ENCODE results near the gene TPSD1.

Gene TPSD1

GRCh38 chr16:1287982-1288670, 32.3 kb downstream of the TPSD1 start:
- H3K27ac ChIP-seq (ENCODE audit: low read length) = no peak overlapping the region
- DNase-seq = no peak
- H3K9me3 ChIP-seq (ENCODE audit: insufficient read depth, low read length, severe bottlenecking) = no peaks in the 10 kb centered on the region
- no peak for ATAC-seq (ENCODE audit: insufficient read depth, low read depth)
- H3K79me2 ChIP-seq (ENCODE audit: insufficient read depth, low read length) = no peaks in the 10 kb centered on the region
- no peaks in the 10 kb centered on the region for H3K36me3 ChIP-seq (ENCODE audit: insufficient read depth, low read length)
- no peaks in the 10 kb centered on the region for H3K27me3 ChIP-seq (ENCODE audit: insufficient read depth, low read length, poor library complexity)
- H3K4me2 ChIP-seq (ENCODE audit: insufficient read depth, low read length) = no peak overlapping the region
- H3K9ac ChIP-seq (ENCODE audit: low read depth, low read length) = no peak overlapping the region
- H4K20me1 ChIP-seq (ENCODE audit: insufficient read depth, low read length) = no peaks in the 10 kb centered on the region
- H3K4me3 ChIP-seq (ENCODE audit: low read depth in 1 of 2, low read length in 2 of 2) = no peak overlapping the region
- TF ChIP-seq EZH2 (IDR thresholded peaks at IDR 0.05; ENCODE audit: borderline replicate concordance, low read depth, low read length, severe bottlenecking) = no peak
- TF ChIP-seq CTCF (IDR thresholded peaks at IDR 0.05; ENCODE audit: borderline replicate concordance, extremely low read depth, low read length, poor library complexity, severe bottlenecking) = no peak
- H3K4me1 ChIP-seq (ENCODE audit: insufficient read depth, low read length) = no peaks in the 10 kb centered on the region
- no peak overlapping the region for H2AFZ ChIP-seq (ENCODE audit: low read depth, low read length)

- H3K9ac ChIP-seq (ENCODE audit: low read depth, low read length) = no peak overlapping the region
- TF ChIP-seq EZH2 (IDR thresholded peaks at IDR 0.05; ENCODE audit: borderline replicate concordance, low read depth, low read length, severe bottlenecking) (no peak), CTCF (IDR thresholded peaks at IDR 0.05; ENCODE audit: borderline replicate concordance, extremely low read depth, low read length, poor library complexity, severe bottlenecking) (no peak)
- peak; percentile 48; the same call in 2 of the 3 replicates for ATAC-seq (ENCODE audit: insufficient read depth, low read depth)
- no peaks in the 10 kb centered on the region for H3K27me3 ChIP-seq (ENCODE audit: insufficient read depth, low read length, poor library complexity)
- no peaks in the 10 kb centered on the region for H3K9me3 ChIP-seq (ENCODE audit: insufficient read depth, low read length, severe bottlenecking)
- no peak overlapping the region for H3K4me2 ChIP-seq (ENCODE audit: insufficient read depth, low read length)
- no peaks in the 10 kb centered on the region for H3K4me1 ChIP-seq (ENCODE audit: insufficient read depth, low read length)
- H4K20me1 ChIP-seq (ENCODE audit: insufficient read depth, low read length) = no peaks in the 10 kb centered on the region
- H3K4me3 ChIP-seq (ENCODE audit: low read depth in 1 of 2, low read length in 2 of 2) = no peak overlapping the region
- DNase-seq = peak; percentile 40
- no peak overlapping the region for H3K27ac ChIP-seq (ENCODE audit: low read length)
- no peaks in the 10 kb centered on the region for H3K79me2 ChIP-seq (ENCODE audit: insufficient read depth, low read length)
- no peak overlapping the region for H2AFZ ChIP-seq (ENCODE audit: low read depth, low read length)
- no peaks in the 10 kb centered on the region for H3K36me3 ChIP-seq (ENCODE audit: insufficient read depth, low read length)
Measured at GRCh38 chr16:1288813-1289476, 33.1 kb downstream of the TPSD1 start.

- no peak for DNase-seq
- no peak overlapping the region for H3K4me2 ChIP-seq (ENCODE audit: insufficient read depth, low read length)
- H3K9ac ChIP-seq (ENCODE audit: low read depth, low read length) = no peak overlapping the region
- H3K4me3 ChIP-seq (ENCODE audit: low read depth in 1 of 2, low read length in 2 of 2) = no peak overlapping the region
- H3K27ac ChIP-seq (ENCODE audit: low read length) = no peak overlapping the region
- no peaks in the 10 kb centered on the region for H3K79me2 ChIP-seq (ENCODE audit: insufficient read depth, low read length)
- no peaks in the 10 kb centered on the region for H3K4me1 ChIP-seq (ENCODE audit: insufficient read depth, low read length)
- H2AFZ ChIP-seq (ENCODE audit: low read depth, low read length) = no peak overlapping the region
- H3K36me3 ChIP-seq (ENCODE audit: insufficient read depth, low read length) = no peaks in the 10 kb centered on the region
- ATAC-seq (ENCODE audit: insufficient read depth, low read depth) = no peak
- TF ChIP-seq EZH2 (IDR thresholded peaks at IDR 0.05; ENCODE audit: borderline replicate concordance, low read depth, low read length, severe bottlenecking) = no peak
- no peak for TF ChIP-seq CTCF (IDR thresholded peaks at IDR 0.05; ENCODE audit: borderline replicate concordance, extremely low read depth, low read length, poor library complexity, severe bottlenecking)
- no peaks in the 10 kb centered on the region for H3K27me3 ChIP-seq (ENCODE audit: insufficient read depth, low read length, poor library complexity)
- no peaks in the 10 kb centered on the region for H4K20me1 ChIP-seq (ENCODE audit: insufficient read depth, low read length)
- no peaks in the 10 kb centered on the region for H3K9me3 ChIP-seq (ENCODE audit: insufficient read depth, low read length, severe bottlenecking)
Measured at GRCh38 chr16:1289477-1289866, 33.6 kb downstream of the TPSD1 start.
